Fibroblast of the aortic adventitia (primary cell): ENCODE results near the gene OPCML. TPM values are rescaled to one million over a fixed set of nuclear protein-coding genes. Genes with fewer than 3 reads are reported as not detected.

Experiments
- DNase-seq: peaks from one replicate; pipeline ENCODE4 v3.0.0-alpha.2; 2010; ENCODE audit warnings: low read depth
- H3K4me3 ChIP-seq: 2 replicates; pipeline ENCODE4 v1.5.1; 2011; ENCODE audit warnings: low read depth, mild to moderate bottlenecking, control low read depth, low read length, moderate library complexity
- total RNA-seq: library from RNA; depleted of rRNA; stranded (reverse); fragments of >200 nt; gene quantifications from 2 replicates; pipeline ENCODE4 v1.2.3, GENCODE V29; 2012; ENCODE audit warnings: low replicate concordance
- TF ChIP-seq, protein P1 (sequence below): IDR thresholded peaks from 2 replicates; pipeline ENCODE4 v1.5.1; 2011; ENCODE audit warnings: mild to moderate bottlenecking, low read length, control low read depth, inconsistent platforms; ENCODE audit not compliant: insufficient read depth

OPCML gene
- total RNA-seq, 1 donor = 0.18 TPM

DNA sequence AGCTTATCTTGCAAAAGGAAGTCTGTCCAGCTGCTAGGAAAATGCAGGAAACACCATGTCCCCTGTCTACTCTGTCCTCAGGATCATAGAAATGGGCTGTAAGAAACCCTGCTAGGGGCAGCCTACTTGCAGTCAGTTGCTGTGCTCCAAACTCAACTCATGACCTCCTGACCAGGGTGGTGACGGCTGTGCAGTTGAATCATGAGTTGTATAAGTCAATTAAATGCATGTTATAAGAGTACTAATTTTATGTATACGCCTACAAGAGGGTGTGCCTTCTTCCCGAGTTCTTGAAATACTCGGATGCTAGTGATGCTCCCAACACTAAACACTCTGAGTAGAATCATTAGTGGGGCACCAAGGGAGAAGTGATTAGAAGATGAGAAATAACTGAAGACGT lies 776.4 kb downstream of the OPCML start:
- DNase-seq = no peak
- TF ChIP-seq, protein P1, sequence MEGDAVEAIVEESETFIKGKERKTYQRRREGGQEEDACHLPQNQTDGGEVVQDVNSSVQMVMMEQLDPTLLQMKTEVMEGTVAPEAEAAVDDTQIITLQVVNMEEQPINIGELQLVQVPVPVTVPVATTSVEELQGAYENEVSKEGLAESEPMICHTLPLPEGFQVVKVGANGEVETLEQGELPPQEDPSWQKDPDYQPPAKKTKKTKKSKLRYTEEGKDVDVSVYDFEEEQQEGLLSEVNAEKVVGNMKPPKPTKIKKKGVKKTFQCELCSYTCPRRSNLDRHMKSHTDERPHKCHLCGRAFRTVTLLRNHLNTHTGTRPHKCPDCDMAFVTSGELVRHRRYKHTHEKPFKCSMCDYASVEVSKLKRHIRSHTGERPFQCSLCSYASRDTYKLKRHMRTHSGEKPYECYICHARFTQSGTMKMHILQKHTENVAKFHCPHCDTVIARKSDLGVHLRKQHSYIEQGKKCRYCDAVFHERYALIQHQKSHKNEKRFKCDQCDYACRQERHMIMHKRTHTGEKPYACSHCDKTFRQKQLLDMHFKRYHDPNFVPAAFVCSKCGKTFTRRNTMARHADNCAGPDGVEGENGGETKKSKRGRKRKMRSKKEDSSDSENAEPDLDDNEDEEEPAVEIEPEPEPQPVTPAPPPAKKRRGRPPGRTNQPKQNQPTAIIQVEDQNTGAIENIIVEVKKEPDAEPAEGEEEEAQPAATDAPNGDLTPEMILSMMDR = no peak

DNA sequence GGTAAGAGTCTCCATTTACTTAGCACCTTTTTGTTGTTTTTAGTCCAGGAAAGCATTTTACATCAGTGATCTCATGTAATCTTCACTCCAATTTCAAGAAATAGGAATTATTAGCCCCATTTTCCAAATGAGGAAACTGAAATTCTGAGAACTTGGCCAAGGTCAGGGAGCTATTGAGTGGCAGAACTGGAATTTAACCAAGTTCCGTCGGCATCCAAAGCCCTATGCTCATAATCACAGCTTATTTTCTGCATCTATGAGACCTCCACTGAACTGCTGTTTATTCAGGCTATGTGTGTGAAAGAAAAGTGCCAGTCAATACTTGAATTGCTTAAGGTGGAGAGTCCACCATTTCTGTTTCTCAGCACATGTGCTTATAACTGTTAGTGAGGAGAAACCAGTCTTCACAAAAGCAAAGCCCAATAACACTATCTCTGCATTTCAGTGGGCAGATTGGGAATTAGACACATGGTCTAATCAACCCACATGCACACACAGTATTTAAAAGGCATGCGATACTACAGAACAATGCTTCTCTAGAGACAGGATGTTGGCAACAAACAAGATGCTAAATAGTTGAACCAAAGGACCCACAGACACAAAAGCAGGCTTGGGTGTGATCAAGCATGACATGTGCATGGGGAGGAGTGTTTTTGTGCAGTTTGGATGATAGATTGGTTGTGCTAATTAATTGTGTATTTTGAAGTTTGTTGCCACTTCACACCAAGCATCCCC lies 780.6 kb downstream of the OPCML start:
- H3K4me3 ChIP-seq = no peak overlapping the region
- TF ChIP-seq, protein P1 = no peak
- no peak for DNase-seq

More for the DNA sequence above, 776.4 kb downstream of the OPCML start:
- no peak overlapping the region for H3K4me3 ChIP-seq

DNA sequence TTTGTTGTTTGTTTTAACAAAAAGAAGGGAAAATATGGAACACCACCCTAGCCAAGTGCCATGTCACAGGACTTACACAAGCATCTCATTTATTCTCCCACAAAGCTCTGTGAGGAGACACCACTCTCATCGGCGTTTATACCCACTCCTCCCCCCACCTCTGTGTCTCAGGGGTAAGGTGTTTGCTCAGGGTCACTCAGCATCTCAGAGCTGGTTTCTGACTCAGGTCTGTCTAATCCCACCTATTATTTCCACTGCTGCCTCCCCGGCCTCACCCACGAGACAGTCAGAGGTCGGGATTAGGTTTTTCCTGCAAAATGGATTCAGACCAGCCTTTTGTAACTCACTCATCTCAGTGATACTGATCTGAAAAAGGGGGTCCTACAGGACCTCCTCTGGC lies 786.0 kb downstream of the OPCML start:
- no peak for DNase-seq
- TF ChIP-seq, protein P1 = no peak
- H3K4me3 ChIP-seq = no peak overlapping the region

DNA sequence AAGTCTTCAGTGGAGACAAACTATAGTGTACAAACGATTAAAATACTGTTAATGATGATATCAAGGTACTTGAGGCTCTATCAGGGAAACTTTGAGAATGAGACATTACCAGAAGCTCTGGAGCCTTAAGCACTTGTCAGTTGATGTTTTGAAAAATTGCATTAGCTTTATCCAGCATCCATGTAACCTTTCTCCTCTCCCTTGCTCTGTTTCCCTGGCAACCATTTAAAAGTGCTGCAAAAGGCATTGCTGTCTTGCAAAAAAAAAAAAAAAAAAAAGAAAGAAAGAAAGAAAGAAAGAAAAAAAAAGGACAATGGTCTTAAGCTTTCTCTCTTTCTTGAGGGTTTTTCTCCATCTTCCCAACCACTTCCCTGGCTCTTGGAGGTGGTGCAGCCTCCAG lies 787.0 kb downstream of the OPCML start:
- no peak for DNase-seq
- TF ChIP-seq, protein P1 = no peak

DNA sequence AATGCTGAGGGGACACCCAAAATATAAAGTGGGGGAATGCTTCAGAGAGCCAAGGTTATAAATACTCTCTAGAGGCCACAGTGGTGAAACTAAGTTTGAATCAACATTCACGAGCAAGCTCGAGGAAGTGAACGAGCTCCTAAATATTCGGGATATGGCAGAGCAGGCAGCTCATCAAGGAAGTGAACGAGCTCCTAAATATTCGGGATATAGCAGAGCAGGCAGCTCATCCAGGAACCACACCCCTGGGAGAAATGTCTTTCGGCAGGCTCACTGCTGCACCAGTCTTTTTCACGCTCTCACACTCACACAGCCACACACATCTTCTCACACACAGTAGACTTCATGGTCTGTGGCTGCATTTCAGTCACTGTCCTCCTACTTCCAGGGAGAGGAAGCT lies 787.5 kb downstream of the OPCML start:
- DNase-seq = no peak
- TF ChIP-seq, protein P1 = no peak
- no peak overlapping the region for H3K4me3 ChIP-seq

More for the DNA sequence above, 787.0 kb downstream of the OPCML start:
- no peak overlapping the region for H3K4me3 ChIP-seq

DNA sequence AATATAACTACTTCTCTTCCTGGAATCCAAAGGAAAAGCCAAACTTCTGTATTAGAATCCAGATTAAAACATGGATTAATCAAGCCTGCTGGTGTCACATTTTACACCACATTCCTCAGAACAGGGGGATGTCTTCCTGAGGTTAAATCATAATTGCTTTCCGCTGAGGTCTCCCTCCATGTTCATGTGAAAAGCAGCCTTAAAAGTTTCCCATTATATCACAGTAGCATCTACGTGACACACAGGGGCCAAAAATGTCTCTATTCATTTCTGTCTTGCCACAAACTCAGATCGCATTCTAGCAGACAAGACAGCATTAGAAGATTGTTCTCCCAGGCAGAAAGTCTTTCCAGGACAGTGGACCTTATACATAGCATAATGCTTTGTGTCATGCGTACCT lies 788.7 kb downstream of the OPCML start:
- TF ChIP-seq, protein P1 = no peak
- DNase-seq = no peak
- no peak overlapping the region for H3K4me3 ChIP-seq

DNA sequence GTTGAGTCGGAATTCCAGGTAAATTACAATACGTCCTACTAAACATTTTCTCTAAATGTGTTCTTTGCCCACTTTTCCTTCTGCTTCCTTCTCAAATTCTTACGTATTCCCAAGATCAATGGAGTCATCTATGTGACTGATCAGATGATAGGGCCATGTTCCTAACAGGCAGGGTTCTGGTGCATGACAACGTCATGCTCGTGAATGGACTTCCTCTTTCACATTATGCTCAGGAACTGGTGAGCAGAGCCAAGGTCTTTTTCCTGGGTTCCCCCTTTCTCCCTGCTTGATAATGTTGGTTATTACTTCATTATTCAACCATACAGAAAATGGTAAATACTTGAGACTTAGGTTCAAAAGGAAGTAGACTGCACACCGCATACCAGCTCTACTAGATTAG lies 789.4 kb downstream of the OPCML start:
- H3K4me3 ChIP-seq = no peak overlapping the region
- no peak for DNase-seq
- TF ChIP-seq, protein P1 = no peak
